GM12873 (cell line): ENCODE measurements around the gene SLC6A5.

Experiments
- TF ChIP-seq, protein P1 (sequence below): IDR thresholded peaks from 2 replicates; pipeline ENCODE4 v1.5.1; 2012; ENCODE audit warnings: low read depth, mild to moderate bottlenecking, moderate library complexity, low read length, control low read depth; ENCODE audit not compliant: insufficient read depth; ENCODE audit errors: missing control alignments

Gene SLC6A5

DNA sequence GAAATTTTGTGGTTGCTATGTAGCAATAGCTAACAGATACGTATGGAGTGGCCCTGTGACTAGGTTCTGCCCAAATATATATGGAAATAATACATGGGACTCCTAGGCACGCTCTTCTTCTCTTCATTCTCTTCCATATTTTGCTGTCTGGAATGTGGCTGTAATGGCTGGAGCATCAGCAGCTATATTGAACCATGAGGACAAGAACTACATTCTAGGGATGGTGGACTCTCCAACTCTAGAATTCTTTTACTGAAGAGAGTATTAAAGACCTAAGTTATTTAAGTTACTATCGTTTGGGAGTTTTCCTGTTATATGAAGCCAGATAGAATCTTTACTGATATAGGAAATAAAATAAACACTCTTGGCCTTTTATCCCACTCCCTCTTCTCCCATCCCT is 62.4 kb downstream of the SLC6A5 start:
- TF ChIP-seq, protein P1, sequence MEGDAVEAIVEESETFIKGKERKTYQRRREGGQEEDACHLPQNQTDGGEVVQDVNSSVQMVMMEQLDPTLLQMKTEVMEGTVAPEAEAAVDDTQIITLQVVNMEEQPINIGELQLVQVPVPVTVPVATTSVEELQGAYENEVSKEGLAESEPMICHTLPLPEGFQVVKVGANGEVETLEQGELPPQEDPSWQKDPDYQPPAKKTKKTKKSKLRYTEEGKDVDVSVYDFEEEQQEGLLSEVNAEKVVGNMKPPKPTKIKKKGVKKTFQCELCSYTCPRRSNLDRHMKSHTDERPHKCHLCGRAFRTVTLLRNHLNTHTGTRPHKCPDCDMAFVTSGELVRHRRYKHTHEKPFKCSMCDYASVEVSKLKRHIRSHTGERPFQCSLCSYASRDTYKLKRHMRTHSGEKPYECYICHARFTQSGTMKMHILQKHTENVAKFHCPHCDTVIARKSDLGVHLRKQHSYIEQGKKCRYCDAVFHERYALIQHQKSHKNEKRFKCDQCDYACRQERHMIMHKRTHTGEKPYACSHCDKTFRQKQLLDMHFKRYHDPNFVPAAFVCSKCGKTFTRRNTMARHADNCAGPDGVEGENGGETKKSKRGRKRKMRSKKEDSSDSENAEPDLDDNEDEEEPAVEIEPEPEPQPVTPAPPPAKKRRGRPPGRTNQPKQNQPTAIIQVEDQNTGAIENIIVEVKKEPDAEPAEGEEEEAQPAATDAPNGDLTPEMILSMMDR = no peak

DNA sequence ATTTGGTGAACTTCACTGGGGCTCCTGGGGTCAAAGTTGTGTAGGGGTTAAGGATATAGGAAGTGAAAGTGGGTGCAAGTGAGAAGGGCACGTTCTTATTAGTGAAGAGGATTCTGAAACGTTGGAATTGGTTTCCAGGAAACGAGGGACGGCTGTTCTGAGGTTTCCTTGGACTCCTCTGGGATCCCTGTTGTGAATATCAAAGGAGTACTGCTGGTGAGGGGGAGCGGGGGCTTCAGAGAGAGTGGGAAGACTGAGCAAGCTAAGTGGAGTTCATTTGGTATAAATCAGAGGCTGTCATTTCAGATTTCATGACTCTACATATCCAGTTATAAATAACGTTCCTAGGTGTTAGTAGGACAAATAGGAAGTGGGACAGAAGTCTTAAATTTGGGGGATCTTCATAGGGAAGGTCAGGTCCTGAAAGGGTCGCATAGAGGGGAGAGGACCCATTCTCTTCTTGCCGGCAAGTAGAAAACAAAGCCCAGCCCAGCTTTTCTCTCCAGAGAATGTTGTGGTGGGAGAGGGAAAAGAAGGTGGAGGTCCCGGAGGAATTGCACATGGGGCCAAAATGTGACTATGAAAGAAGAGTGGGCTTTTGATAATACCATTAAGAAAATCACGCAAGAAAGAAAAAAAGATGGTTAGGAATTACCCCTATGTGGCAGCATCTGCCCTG is 68.9 kb downstream of the SLC6A5 start:
- TF ChIP-seq, protein P1 = no peak

DNA sequence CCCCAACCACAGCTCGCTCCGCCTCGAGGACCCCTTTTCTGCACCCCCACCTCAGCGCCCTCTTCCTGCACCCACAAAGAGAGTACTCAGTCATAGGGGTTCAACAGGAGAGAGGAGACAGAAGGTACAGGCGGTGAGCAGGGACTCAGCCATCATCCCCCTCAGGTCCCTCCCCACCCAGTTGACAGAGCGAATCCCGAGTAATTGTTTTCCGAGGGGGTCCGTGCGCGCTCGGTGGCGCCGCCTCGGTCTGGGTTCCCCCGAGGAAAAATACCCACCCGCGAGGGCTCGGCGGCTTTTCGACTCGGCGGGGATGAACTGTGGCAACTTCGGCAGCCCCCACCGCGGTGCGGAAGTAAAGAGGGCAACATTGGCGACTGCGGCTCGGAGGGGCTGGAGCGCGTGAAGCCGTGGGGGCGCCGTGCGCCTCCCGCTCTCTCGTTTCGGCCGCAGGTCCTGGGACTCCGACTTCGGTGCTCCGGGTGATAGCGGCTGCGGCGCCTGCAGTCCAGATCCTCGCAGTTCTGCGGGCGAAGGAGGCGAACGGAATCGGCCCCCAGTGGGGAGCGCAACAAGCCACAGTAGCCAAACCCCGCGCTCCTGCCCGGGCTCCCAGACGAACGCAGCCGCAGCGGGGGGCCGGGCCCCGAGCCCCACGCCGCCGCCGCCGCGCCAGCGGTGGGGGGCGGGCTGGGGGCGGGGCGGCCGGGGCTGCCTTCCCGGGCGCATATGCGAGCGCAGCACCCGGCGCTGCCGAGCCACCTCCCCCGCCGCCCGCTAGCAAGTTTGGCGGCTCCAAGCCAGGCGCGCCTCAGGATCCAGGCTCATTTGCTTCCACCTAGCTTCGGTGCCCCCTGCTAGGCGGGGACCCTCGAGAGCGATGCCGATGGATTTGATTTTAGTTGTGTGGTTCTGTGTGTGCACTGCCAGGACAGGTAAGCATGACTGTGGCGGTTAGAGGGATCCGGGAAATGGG is 69.7 kb downstream of the SLC6A5 start, which contains the start of gene NELL1:
TSS of gene NELL1 (plus strand) at position 743 of the 976 bp plus-strand sequence.
- TF ChIP-seq, protein P1 = no peak

DNA sequence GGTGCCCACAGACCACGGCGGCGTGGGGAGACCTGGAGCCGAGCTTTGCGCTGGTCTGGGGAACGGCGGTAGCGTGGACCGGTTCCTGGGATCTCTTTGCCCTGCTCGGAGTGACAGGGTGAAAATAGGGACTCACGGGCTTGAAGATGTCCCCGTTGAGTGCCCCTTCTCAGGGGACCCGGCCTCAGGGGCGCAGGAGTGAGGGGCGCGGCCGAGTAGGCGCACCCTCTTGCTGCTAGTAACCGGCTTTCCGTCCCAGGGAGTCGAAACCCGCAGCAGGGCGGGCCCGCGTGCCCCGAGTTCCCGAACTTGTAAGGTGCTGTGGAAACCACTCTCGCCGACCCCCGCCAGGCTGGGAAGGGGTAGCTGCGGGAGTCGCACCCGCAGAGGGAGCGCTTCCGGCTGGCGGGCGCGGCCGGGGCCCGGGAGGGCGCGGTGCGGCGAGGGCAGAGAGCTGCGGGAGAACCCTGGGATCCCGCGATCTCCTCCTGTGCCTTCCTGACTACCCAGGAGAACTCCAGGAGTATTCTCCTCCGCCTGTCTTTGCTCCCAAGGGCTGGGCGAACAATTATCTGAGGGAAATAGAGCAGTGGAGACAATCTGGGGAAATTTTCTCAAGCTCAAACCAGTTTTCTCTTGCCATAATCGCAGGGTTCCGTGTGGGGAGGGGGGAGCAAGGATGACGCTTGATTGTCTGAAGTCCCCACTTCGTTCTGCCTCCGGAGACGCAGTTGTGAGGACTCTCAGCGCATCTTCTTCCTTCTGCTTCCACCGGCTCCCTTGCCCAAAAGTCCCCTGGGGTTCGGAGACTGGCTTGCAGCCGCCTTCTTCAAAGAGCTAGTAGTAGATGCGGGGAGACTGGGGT is 70.6 kb downstream of the SLC6A5 start:
- TF ChIP-seq, protein P1 = no peak

DNA sequence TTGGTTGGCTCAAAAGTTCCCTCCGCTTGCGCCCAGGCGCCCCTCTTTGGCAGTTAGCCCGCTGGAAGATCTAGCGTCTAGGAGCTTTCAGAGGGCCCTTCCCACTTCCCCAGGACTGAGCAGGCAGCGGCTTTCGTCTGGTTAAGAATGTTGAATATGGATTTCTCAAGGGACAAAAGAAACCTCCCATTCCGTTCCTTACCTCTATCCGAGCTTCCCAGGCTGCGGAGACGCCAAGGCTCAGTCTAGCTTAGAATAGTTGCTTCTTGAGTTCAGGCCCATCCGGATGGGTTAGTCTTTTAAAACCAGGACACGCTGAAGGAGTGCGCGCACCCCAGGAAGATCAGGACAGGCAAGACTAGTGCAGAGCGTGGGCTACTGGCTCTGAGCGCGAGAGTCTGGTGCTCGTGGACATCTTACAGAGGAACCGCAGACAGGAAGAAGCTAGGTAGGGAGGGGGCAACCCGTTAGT is 71.6 kb downstream of the SLC6A5 start:
- TF ChIP-seq, protein P1 = no peak

DNA sequence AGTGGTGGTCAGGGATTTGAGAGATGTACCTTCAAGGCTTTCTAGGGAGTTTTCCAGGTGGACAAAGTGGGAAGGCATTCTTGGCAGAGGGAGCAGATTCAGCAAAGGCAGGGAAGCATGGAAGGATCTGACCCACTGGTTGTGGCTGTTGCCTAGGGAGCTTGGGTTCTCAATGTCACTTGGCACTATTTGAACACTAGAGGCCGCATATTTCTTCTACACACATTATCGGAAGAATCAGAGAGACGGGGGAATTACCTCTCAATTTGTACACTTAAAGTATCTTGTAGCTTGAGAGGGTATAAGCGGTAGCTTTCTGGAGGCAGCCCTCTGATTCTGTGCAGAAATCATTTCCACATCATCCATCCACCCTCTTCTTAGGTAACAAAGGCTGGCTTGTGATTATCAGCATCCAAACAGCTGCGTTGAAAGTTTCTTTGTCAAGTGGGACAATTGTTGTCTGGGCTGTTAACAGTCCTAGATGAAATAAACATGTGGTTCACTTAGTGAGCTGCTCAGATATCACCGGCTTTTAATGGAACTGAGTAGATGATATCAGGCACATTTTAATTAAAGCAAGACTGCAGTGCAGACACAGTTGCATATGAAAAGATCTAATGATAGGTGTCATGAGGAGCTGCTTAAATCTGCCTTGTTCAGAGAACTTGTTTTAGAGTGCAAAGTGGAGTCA is 72.6 kb downstream of the SLC6A5 start:
- TF ChIP-seq, protein P1 = peak; percentile 52
